NCI-H524 treated with DMSO at 0.1 percent for 48 hours (cell line): ENCODE measurements around the gene HSD17B8.

ENCODE experiments used
- DNase-seq: peaks from one replicate; lab custom pipeline; 2025; lab: John Stamatoyannopoulos, UW

Gene HSD17B8

DNA sequence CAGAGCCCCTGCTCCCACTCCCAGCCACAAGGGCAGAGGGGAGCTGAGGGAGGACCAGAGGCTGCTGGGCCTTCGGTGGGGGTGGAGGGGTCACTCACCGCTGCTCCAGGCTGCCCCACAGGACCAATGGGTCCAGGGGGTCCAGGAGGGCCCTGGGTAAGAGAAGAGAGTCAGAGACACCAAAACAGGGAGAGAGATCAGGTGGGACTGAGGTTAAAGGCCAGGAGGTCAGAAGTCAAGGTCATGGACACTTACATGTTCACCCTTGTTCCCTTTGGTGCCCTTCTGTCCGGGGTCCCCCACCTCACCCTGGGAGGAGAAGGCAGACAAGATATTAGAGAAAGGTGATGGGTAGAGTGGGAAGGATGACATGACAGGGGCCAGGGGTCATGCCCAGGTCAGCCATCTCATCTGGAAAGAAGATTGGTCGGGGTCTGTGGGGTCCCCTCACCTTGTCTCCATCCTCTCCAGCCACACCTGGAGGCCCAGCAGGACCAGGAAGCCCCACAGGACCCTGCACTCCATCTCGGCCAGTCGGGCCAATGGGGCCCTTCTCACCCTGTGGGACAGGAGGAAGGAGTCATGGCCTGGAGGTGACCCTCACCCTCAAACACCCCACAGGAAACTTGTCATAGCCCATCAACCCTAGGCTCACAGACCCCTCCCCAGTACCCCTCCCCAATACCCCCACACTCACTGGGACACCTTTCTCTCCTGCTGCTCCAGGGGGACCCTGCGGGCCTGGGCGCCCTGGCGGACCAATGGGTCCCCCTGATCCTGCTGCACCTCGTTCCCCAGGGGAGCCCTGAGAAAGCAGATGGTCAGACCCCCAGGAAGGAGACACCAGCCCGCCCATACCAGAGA is 33.2 kb upstream of the HSD17B8 start:
- no peak for DNase-seq

DNA sequence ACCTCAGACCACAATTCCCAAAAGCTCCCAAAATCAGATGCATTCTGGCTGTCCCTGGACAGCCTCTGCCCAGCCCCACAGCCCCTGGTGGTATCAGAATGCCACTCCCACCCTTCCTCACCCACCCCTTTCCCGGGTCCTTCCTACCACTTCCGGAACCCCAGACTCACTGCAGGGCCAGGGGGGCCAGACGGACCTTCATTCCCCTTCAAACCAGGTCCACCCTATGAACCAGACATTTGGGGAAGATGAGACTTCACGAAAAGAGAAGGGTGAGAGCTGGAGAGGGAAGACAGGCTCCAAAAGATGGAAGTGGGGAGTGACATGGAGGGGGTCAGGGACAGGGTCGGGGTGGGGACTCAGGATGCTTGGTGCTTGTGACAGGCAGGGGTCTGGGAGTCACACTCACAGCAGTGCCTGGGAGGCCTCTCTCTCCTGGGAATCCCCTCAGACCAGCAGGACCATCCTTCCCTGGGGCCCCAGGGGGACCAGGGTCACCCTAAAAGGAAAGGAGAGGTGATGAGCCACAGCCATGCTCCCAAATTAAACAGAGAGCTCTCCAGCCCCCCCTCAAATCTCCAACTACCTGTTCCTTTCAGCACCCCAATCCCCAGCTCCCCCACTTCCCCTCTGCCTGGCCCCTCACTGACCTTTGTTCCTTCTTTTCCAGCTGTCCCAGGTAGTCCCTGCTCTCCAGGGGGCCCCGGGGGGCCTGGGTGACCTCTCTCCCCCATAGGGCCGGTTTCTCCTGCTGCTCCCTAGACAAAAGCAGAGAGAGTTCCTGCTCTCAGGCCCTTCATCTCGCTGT is 32.4 kb upstream of the HSD17B8 start:
- no peak for DNase-seq

DNA sequence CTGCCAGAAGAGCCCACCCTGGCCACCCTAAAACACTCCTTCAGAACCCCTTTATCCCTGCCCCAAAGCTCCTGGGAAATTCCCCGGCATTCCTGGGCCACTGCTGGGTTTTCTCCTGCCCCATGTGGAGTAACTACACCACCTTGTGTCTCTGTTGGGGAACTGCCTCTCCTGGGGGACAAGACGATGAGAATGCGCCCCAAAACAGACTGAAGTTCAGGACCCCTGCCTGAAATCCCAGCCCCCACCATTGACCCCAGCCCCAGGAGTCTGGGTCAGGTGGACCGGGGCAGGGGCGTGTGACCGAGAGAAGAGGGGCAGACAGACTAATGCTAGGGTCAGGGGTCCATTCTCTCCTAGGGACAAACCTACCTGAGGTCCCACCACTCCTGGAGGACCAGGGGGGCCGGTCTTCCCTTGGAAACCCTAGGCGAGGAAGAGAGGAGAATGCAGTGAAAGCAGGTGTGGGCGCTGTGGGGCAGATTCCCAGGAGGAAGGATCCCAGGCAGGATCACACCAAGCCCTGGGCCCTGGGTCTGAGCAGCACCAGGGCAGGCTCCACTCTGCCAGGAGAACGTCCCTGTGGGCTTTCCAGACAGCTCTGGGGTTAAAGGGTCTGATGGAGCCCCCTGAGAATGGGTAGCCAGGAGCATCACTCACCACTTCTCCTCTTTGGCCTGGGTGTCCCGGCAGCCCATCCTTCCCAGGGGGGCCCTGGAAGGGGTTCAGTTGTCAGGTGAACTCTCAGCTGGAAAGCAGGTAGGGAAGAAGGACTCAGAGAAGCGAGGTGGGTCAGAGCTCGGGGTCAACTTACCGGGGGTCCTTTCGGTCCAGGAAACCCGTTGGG is 31.5 kb upstream of the HSD17B8 start:
- DNase-seq, result no peak

DNA sequence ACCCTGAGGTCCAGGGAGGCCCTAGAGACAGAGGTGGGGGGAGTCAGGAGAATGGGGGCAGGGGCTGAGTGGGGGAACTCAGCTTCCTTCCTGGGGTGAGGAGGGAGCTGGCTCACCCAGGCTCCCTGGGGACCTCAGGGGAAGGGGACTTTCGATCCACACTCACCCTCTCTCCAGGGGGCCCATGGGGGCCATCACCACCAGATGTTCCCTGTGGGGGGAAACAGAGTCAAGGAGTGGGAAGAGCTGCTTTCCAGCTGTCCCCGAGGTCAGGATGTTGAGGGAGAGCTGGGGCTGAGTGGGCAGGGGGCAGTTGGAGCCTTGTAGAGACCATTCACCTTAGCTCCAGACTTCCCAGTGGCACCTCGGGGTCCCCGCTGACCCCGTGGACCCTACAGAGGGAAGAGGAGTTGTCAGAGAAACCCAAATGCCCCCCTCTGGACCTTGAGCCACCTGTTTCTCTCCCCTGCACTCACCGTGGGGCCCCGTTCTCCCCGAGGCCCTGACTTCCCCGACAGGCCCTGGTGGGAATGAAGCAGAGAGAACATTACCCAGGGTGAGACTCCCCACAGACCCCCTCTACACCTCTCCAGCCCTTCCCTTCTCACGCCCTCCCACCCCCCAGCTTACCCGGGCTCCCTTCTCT is 30.8 kb upstream of the HSD17B8 start:
- DNase-seq, result no peak

DNA sequence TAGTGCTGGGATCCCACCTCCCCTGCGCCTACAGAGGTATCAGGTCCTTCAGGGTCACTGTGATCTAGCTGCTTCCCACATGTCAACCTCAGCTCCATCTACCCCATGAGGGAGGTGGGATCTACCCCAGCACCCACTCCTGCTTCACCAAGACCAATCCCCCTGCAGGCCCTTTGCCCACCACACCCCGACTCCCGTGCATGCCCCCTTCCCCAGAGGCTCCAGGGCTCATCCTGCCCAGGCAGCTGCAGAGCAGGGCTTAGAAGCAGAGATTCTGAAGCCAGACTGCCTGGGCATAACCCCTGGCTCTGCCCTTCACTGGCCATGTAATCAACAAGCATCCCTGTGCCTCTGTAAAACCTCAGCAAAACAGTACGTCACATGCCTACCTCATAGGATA is 29.7 kb upstream of the HSD17B8 start:
- no peak for DNase-seq

DNA sequence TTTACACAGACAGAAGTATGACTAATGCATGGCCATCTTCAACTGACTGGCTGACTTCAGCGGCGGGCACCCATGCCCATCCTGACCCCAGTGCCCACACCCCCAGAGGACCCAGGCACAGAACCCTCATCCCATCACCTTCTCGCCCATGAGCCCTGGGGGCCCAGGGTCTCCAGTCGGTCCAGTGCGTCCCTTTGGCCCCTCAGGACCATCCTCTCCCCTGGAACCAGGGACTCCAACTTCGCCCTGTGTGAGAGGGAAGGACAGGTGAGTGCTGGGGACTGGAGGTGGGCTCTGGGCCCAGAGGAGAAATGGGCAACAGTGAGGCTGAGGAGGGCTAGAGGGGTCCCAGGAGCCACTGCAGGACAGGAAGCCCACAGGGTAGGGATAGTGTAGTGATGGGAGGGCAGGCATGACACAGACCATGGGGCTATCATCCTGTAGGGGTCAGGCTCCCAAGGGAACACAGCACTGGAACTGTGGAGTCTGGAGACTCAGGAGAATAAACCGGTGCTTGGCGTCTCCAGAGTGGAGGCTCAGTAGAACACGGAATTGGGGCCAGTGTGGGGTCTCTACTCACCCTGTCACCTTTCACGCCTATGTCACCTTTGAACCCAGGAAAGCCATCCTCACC is 28.9 kb upstream of the HSD17B8 start:
- no peak for DNase-seq

DNA sequence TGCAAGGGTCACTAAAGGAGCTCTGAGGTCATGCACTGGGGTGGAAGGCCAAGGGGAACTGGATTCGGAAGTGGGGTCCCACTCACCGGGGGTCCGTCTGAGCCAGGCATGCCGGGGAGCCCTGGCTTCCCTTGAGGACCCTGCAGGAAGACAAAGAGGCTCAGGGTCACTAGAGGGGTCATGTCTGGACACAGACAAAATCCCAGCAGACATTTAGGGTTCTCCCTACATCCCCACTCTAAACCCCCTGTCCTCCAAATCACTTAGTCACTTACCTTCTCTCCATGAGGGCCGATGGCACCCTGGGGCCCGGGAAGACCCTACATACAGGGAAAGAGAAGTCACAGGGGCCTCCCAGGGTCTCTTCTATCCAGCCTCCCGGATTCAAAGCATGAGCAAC is 27.5 kb upstream of the HSD17B8 start:
- DNase-seq, result no peak

DNA sequence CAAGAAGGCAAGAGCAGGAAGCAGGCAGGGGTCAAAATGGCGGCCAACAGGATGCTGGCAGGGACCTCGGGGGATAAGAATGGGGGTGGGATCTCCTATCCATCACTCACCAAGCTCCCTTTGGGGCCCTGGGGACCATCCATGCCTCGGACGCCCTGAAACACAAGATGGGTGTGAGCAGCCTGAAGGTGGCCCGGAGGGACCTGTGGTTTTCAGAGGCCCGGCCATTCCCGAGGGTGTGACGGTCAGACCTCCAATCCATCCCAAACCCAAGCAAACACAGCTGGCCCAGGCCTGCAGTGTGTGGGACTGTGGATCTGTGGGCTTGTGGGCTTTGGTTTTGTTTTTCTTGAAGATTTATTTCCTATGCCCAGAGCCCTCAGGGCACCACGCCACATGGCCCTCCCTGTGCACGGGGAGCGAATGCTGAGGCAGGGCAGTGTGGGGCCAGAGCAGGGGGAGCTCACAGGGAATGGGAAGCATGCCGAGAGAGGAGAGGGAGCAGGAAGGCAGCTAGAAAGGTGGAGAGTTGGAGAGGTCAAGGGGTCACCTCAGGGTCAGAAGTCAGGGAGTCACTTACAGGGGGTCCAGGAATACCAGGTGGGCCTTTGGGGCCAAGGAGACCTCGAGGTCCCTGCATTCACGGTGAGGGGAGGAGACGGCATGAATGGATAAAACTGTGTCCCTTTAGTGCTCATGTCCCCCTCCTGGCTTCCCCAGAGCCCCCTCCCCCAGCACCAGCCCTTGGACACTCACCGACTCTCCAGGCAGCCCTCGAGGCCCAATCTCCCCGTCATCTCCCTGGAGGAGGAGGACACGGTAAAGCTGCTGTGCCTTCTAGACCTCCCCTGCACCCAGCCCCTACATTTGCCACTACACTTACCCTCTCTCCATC is 26.7 kb upstream of the HSD17B8 start:
- no peak for DNase-seq

DNA sequence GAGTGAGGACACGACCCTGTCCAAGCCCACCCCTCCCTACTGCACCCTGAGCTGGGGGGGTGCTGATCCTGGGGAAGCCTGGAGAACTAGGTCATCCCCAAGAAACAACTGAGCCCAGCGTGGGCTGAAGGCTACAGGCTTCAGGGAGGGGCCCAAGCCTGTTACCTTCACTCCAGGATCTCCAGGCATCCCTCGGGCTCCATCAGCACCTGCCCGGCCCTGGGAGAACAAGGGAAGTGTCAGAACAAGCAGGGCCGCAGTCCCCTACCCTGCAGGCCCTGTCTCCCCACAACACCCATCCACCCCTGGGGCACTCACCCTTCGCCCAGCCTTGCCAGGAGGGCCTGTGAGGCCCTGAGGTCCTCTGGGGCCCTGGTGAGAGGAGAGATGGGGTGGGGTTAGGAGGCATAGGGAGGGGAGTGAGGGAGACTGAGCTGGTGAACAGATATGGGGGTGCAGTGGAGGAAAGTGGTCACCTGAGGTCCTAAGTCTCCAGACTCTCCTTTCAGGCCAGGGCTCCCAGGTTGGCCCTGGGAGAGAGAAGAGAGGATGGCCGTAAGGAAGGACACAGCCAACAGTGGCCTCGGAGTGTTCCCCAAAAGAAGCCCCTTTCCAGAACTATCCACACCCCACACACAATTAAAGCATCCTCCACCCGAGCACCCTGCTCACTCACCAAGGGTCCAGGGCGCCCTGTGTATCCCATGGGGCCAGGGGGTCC is 25.5 kb upstream of the HSD17B8 start:
- no peak for DNase-seq

DNA sequence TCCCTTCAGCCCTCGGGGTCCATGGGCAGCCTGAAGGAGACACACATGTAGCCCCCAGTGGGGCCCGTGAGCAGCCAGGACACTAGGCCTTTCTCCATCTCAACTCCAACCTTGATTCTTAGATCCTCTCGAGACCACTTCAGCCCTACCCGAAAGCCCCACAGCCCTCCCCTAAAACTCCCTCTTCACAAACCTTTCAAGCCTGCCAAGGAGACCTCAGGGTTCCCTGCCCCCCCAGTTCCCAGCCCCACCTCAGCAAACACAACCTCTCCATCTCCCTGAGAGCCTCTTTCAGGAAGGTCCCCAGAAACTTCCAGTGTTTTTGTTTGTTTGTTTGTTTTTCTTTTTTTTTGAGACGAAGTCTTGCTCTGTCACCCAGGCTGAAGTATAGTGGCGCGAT is 23.3 kb upstream of the HSD17B8 start:
- no peak for DNase-seq

DNA sequence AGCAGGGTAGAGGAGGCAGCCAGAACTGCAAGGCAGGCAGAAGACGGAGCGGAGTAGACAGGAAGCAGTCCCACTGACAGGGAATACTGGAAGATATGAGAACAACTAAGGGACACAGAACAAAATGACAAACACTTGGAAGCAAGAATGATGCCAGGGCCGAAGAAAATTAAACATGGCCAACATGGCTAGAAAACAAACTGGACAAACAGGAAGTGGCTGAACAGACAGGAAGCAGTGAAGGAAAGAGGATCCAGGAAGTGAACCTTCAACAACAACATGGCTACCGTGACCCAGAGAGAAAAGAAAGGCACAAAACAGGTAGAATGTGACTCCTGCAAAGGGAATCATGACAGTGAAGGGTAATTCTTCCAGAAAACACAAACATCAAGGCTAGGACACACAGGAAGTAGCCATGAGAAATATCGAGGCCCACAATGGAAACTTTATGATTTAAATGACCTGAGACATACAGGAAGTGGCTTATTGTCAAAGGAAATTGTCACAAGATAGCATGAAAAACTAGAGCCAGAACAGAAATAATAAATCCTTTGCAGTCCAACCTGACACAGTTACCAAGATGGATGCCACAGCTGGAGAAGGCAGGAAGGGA is 21.3 kb upstream of the HSD17B8 start:
- no peak for DNase-seq

DNA sequence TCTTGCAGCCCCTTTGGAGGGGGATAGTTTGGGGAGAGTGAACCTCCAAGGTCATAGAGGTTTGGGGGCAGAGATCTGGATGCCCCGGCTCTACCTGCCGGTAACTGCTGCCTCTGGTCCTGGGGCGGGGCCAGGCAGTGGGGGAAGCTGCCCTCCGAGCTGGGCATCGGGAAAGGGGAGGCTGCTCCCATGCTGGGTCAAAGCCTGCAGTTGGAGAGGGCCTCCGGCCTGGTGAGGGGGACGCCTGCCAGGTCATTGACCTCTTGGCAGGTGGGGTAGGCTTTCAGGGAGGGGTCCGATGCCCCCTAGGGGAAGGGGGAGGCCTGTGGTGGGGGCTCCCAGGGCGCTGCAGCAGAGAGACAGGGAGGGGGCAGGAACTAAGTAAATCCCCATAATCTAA is 19.3 kb upstream of the HSD17B8 start:
- no peak for DNase-seq

DNA sequence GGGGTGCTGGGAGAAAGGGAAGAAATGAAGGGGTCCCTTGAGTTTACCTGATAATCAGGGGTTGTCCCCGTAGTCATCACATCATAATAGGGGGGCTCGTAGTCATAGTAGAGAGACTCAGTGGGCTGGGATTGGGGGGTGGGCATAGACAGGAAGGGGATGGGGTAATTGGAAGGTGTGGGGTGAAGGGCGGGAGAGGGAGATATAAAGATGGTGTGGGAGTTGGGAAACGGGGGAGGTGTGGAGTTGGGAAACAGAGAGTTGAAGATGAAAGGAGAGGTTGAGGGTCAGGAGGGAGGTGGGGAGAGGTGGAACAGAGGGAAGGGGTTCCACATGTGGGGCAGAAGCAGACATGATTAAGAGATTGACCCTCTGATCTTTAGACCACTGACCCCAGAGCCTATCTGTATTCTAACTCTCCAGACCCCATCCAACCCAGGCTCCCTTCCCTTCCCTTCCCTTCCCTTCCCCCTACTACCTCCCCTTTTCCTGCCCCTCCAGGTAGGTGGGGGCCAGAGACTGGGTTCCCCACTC is 18.7 kb upstream of the HSD17B8 start:
- DNase-seq, result no peak

DNA sequence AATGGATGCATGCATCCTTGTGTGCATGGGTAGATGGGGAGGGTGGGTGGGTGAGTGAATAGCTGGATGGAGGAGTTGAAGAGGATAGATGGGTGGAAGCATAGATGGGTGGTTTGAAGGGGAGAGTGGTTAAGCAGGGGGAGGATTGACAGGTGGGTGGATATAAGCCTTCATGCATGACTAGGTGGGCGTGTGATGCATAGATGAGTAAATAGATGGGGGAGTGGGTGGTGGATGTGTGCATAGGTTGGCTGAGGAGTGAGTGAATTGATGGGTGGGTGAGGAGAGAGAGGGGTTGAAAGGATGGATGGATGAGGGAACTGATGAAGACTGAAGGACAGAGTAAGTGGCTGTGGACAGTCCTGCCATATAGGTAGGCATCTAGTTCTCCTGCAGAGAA is 16.6 kb upstream of the HSD17B8 start:
- no peak for DNase-seq

DNA sequence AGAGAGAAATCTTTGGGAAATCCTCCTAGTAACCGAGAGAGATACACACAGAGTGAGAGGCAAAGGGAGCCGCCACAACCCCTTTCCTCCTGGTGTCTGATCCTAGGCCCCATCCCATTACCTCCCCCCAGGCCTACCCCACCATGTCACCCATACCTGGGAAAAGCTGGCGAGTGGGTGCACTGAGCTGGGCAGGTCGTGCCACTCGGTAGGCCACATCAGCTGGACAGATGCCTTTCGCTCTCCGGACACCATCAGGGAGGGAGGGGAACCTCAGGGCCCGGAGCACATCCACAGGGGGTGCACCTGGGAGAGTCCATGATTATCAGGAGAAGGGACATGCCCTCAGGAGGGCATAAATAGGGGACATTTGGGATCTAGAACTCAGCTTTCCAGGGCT is 15.3 kb upstream of the HSD17B8 start:
- DNase-seq, result no peak

DNA sequence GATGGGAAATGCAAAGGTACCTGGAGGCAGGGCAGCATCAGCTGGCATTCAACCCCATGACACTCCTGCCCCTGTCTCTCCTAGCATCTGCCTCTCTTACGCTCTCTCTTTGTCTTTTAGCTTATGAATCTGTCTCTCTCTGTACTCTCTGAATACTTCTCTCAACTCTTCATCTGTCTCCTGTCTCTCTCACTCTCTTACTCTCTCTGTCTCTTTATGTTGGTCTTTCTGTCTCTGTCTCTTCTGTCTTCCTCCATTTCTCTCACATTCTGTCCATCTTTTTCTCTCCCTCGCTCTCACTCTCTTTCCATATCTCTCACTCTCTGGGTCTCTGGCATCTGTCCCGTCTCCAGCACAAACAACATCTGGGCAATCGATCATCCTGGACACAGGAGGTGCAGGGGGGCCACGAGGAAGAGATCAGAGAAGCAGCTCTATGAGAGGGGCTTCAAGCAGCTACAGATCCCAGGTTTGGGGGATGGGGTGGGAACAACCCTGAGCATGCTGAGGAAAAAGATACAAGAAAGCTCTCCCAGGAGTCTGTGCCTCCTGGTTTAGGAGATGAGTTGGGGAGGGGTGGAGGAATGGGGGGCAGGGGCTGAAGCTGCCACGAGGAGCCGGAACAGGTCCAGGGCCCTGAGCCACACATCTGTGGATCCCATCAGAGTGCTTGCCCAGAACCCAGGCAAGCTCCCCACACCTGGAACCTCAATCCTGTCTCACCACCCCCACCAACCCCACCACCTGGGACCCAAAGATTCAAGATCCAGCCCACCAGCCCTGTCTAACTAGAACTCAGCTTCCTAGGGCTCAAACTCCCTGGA is 14.6 kb upstream of the HSD17B8 start:
- DNase-seq, result no peak

DNA sequence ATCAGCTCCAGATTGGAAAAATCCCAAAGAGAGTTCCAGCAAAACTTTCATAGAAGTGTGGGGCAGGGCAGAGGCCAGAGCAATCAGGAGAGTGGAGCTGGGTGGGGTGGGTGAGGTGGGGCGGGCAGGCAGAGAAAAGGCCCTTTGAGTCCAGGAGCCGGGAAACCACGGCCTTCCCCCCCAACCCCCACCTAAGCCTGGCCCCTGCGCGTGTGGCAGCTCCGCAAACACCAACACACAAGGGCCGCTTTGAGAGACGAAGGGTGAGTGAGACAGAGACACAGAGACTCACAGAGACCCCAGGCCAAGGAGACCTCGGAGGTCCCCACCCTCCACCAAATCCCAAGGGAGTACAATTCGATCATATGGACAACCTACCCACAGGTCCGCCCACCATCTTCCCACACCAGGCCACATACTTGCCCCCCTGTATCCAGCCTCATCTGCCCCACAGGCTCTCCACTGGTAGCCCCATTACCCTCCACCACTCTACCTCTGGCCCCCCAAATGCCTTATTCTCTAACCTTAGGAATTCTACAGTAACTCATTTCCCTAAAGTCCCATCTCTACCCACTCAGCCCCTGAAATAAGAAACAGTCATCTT is 13.8 kb upstream of the HSD17B8 start:
- DNase-seq, result no peak
